GM21825 (cell line): ENCODE measurements around the gene PCBD1.

Source experiments
- ATAC-seq: cut with Tn5 transposase; IDR thresholded peaks from one replicate; pipeline ENCODE4 v1.9.1; 2021; ENCODE audit warnings: mild to moderate bottlenecking, moderate library complexity; ENCODE audit not compliant: unreplicated experiment

Gene PCBD1

GRCh38 chr10:70840836-70841235 lies 47.5 kb downstream of the PCBD1 start:
- ATAC-seq: no peak

DNA sequence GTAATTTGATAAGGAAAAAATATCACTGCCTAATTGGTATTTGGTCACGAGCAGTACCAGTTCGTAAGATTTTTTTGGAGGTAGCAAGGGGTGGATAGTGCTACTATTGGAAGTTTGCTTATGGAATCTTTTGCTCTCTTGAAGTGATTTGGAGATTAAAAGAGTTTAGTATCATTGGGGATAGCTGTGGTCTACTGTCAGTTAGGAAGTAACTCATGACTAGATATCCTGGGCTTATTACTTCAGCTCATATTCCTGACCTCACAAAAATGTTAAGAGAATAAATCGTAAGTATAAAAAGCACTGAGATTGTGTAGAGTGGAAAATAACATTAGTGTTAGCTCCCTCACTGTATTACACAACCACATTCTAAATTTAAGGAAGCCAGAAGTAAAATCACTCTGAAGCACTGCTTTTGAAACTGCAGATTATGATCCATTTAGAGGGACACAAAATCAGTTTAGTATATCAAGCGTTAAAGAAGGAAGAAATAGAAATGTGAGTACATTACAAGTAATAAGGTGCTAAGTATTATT lies 50.0 kb downstream of the PCBD1 start:
- no peak for ATAC-seq

DNA sequence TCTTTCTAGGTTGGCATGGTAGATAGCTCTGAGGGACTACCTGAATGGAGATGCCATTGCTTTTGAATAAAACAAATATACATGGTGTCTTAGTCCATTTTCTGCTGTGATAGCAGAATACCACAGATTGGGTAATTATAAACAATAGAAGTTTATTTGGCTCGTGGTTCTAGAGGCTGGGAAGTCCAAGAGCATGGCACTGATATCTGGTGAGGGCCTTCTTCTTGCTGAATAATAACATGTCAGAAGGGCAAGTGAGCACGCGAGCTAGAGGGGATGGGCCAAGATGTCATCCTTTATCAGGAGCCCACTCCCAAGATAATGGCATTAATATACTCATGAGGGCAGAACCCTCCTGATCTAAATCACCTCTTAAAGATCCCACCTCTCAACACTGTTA lies 50.7 kb downstream of the PCBD1 start:
- no peak for ATAC-seq

DNA sequence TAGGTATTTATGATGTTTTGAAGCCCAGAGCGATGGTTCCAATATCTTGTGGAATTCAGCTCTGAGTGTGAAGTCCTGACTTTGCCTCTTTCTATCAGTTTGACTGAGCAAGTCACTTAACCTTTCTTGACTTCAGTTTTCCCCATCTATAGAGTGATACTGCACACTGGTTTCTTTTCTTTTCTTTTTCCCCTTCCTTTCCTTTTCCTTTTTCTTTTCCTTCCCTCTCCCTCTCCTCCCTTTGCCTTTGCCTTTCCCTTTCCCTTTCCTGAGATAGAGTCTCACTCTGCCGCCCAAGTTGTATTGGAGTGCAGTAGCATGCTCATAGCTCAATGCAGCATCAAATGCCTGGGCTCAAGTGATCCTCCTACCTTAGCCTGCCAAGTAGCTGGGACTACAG lies 52.0 kb downstream of the PCBD1 start:
- no peak for ATAC-seq

- ATAC-seq: no peak
Observed at GRCh38 chr10:70834441-70835151, 53.8 kb downstream of the PCBD1 start.

- ATAC-seq: no peak
Observed at GRCh38 chr10:70834021-70834420, 54.3 kb downstream of the PCBD1 start.

GRCh38 chr10:70833601-70834000 lies 54.8 kb downstream of the PCBD1 start:
- no peak for ATAC-seq
